NCI-H2196 (cell line): ENCODE measurements around the gene NOL3.
A peak's percentile ranks its signal among the peaks of the same experiment; 100 is the strongest.

ENCODE experiments used
- DNase-seq: peaks from one replicate; lab custom pipeline; 2025; ENCODE audit not compliant: unreplicated experiment; lab: John Stamatoyannopoulos, UW

NOL3 gene

GRCh38 chr16:67188323-67188722 lies 18.0 kb downstream of the NOL3 start:
- DNase-seq = no peak

- no peak for DNase-seq
These were observed 18.5 kb downstream of the NOL3 start for GRCh38 chr16:67188798-67189197.

GRCh38 chr16:67190041-67190440 lies 19.7 kb downstream of the NOL3 start, which contains the start of gene EXOC3L1:
Gene EXOC3L1 (minus strand): TSS chr16:67190136. CDS start chr16:67189676, 460 bp downstream.
- no peak for DNase-seq

- no peak for DNase-seq
These were observed 20.4 kb downstream of the NOL3 start for GRCh38 chr16:67190448-67191399.

GRCh38 chr16:67191411-67191994 lies 21.2 kb downstream of the NOL3 start:
- DNase-seq = no peak

GRCh38 chr16:67191995-67192681 lies 21.8 kb downstream of the NOL3 start, which contains the start of gene E2F4:
Gene E2F4 (plus strand): TSS chr16:67192155. CDS start chr16:67192228, 73 bp downstream.
- peak; percentile 74 for DNase-seq

GRCh38 chr16:67192781-67193361 lies 22.5 kb downstream of the NOL3 start:
- DNase-seq = no peak

- DNase-seq = no peak
These were observed 23.2 kb downstream of the NOL3 start for GRCh38 chr16:67193536-67193935.

- DNase-seq = no peak
These were observed 23.9 kb downstream of the NOL3 start for GRCh38 chr16:67194260-67194659.

GRCh38 chr16:67195676-67196075 lies 25.3 kb downstream of the NOL3 start:
- DNase-seq = no peak

GRCh38 chr16:67196881-67197280 lies 26.5 kb downstream of the NOL3 start:
- DNase-seq = no peak

GRCh38 chr16:67197704-67198103 lies 27.4 kb downstream of the NOL3 start:
- no peak for DNase-seq

- DNase-seq = peak; percentile 2
These were observed 27.9 kb downstream of the NOL3 start for GRCh38 chr16:67198238-67198734.

GRCh38 chr16:67199011-67199807 lies 28.9 kb downstream of the NOL3 start, which contains the start of gene ELMO3:
Gene ELMO3 (plus strand): TSS chr16:67199131. CDS start chr16:67199327, 196 bp downstream.
- no peak for DNase-seq

- no peak for DNase-seq
These were observed 29.5 kb downstream of the NOL3 start for GRCh38 chr16:67199808-67200198.

GRCh38 chr16:67200491-67200890 lies 30.2 kb downstream of the NOL3 start:
- no peak for DNase-seq

GRCh38 chr16:67201411-67202345 lies 31.3 kb downstream of the NOL3 start:
- DNase-seq = no peak

- DNase-seq = no peak
These were observed 32.1 kb downstream of the NOL3 start for GRCh38 chr16:67202426-67202825.

- no peak for DNase-seq
These were observed 32.7 kb downstream of the NOL3 start for GRCh38 chr16:67202956-67203493.
